ENCODE measurements around the gene PLIN4.

Gene PLIN4

DNA sequence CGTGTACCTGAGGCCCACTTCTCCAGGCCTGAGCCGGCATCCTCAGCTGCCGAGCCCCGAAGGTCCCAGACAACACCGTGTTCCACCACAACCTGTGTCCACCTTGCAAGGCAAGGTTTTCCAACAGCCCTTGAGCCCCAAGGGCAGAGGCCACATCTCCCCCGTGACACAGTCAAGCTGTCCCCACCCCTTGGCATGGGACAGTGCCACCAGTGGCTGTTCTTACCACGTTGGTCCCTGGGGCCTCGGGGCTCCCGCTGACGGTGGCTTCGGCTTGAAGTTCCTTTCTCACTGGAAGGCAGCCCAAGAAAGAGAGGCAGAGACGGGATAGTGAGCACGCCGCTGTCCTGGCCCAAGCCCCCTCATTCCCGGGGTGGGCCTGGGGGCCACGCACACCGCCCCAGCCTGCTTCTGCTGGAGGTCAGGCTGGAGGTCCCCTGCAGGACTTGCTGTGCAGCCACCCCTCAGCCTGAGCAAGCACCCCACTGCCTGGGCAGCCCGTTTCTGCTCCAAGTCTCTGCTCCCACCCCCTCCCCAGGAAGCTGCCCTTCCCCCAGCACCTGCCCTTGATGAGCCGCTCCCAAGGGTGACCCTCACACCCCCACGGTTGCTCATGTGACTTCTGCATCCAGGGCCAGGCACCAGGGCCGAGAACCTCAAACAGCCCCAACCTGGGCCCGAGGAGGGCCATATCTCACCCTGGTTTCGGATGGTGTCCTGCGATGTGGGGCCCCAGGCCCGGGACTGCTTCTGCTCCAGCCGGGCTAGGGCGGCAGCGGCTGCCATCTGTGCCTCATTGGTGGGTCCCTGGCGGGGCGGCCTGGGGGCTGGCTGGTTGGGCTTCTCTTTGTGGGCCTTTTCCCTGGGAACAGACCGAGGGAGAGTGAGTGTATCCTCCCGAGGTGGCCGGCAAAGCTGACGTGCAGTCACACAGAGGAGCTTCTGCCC is 64.8 kb downstream of the PLIN4 start:
- no peak for DNase-seq

DNA sequence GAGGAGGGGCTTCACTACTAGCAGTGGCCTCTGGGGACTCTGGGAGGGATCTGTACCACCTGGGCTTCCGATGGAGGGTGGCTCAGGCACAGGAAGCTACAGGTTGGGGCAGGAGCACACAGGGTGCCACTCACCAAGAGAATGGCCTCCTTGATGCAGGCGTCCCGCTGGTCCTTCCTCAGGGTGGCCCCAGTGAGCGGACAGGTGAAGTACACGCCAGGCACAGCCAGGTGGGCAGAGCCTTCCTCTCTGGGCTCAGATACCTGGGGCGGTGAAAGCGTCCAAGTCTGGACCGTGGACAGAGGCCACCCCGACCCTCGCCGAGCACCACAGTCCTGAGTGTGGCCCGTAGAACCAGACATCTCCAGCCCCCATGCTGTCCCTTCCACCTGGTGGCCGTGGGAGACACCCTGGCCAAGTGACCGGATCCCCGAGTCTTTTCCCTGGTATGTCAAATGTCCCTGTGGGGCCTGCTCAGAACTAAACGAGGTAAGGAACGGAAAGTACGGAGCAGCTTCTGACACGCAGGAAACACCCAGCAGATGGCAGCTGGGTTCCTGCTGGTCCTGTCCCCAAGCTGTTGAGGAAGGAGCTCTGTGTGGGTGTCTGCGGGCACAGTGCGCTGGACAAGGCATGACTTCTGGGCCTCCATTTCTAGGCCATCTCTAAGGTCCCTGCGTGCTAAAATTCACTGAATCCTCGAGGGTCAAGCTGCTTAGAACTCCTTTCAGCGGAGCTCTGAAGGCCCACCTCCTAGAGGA is 65.9 kb downstream of the PLIN4 start:
- DNase-seq = no peak

All from fibroblast of skin of abdomen (primary cell).